Stimulated activated effector memory CD8-positive, alpha-beta T cell treated with anti-CD3 and anti-CD28 coated beads, Interleukin-12 subunit alpha, Interleukin-12 subunit beta, amount 100 ng/mL, for 72 hours (primary cell): ENCODE results near the gene ANAPC2.

ENCODE experiments used
- ATAC-seq: fragments of 150-1000 bp; cut with Tn5 transposase; 2 replicates; pipeline ENCODE4 v1.10.0; 2021
- DNase-seq, 2 donors: peaks; one replicate each; pipeline ENCODE4 v3.0.0; 2021 to 2022; ENCODE audit warnings: low spot score in 2 of 2
- H3K27ac Mint-ChIP-seq: one replicate; pipeline ENCODE4 v1.8.0; 2022; ENCODE audit warnings: mild to moderate bottlenecking, mixed read lengths
- H3K36me3 Mint-ChIP-seq: one replicate; pipeline ENCODE4 v1.8.0; 2022; ENCODE audit warnings: mild to moderate bottlenecking, mixed read lengths
- H3K4me1 Mint-ChIP-seq: one replicate; pipeline ENCODE4 v1.8.0; 2022; ENCODE audit warnings: mixed read lengths
- H3K4me3 Mint-ChIP-seq: one replicate; pipeline ENCODE4 v1.8.0; 2022; ENCODE audit warnings: mild to moderate bottlenecking, mixed read lengths
- H3K9me3 Mint-ChIP-seq: one replicate; pipeline ENCODE4 v1.8.0; 2022; ENCODE audit warnings: mixed read lengths

Gene ANAPC2

GRCh38 chr9:137168904-137169856, 19.2 kb downstream of the ANAPC2 start:
- Mint-ChIP-seq H3K36me3 (no peaks in the 10 kb centered on the region), H3K4me3 (peak overlapping the region; percentile 43), H3K4me1 (no peaks in the 10 kb centered on the region), H3K27ac (no peak overlapping the region), H3K9me3 (no peaks in the 10 kb centered on the region)
- DNase-seq = peak in 1 of 2 donors; percentile 67
- peak; percentile 40 for ATAC-seq

GRCh38 chr9:137168573-137168903, 19.8 kb downstream of the ANAPC2 start:
- DNase-seq = no peak
- no peaks in the 10 kb centered on the region for H3K9me3 Mint-ChIP-seq

GRCh38 chr9:137167747-137168572, 20.4 kb downstream of the ANAPC2 start:
- ATAC-seq (peak; percentile 2), DNase-seq (no peak)
- no peaks in the 10 kb centered on the region for H3K4me1 Mint-ChIP-seq
- H3K36me3 Mint-ChIP-seq = no peaks in the 10 kb centered on the region
- no peaks in the 10 kb centered on the region for H3K9me3 Mint-ChIP-seq
- no peak overlapping the region for H3K27ac Mint-ChIP-seq
- peak overlapping the region; percentile 43 for H3K4me3 Mint-ChIP-seq

More at GRCh38 chr9:137168573-137168903, 19.8 kb downstream of the ANAPC2 start:
- Mint-ChIP-seq H3K4me1 (no peaks in the 10 kb centered on the region), H3K4me3 (peak overlapping the region; percentile 43), H3K27ac (no peak overlapping the region), H3K36me3 (no peaks in the 10 kb centered on the region)
- ATAC-seq = peak; percentile 17

- no peak for ATAC-seq
- no peak overlapping the region for H3K27ac Mint-ChIP-seq
- H3K4me3 Mint-ChIP-seq = no peak overlapping the region
- no peaks in the 10 kb centered on the region for H3K4me1 Mint-ChIP-seq
- no peak for DNase-seq
- no peaks in the 10 kb centered on the region for H3K9me3 Mint-ChIP-seq
- H3K36me3 Mint-ChIP-seq = no peaks in the 10 kb centered on the region
Observed at GRCh38 chr9:137167277-137167746, 21.0 kb downstream of the ANAPC2 start.

- no peaks in the 10 kb centered on the region for H3K4me1 Mint-ChIP-seq
- H3K9me3 Mint-ChIP-seq = no peaks in the 10 kb centered on the region
- no peaks in the 10 kb centered on the region for H3K36me3 Mint-ChIP-seq
- ATAC-seq (no peak), DNase-seq (no peak)
- H3K4me3 Mint-ChIP-seq = no peak overlapping the region
- no peak overlapping the region for H3K27ac Mint-ChIP-seq
Observed at GRCh38 chr9:137166380-137167229, 21.8 kb downstream of the ANAPC2 start.

GRCh38 chr9:137165250-137165836, 23.0 kb downstream of the ANAPC2 start:
- DNase-seq (no peak), ATAC-seq (no peak)
- no peaks in the 10 kb centered on the region for H3K9me3 Mint-ChIP-seq
- no peak overlapping the region for H3K27ac Mint-ChIP-seq
- H3K4me1 Mint-ChIP-seq = no peaks in the 10 kb centered on the region
- no peak overlapping the region for H3K4me3 Mint-ChIP-seq
- H3K36me3 Mint-ChIP-seq = no peaks in the 10 kb centered on the region

GRCh38 chr9:137164370-137165249, 23.8 kb downstream of the ANAPC2 start:
- H3K9me3 Mint-ChIP-seq = no peaks in the 10 kb centered on the region
- no peaks in the 10 kb centered on the region for H3K36me3 Mint-ChIP-seq
- H3K4me1 Mint-ChIP-seq = no peaks in the 10 kb centered on the region
- no peak for DNase-seq
- ATAC-seq = no peak
- no peak overlapping the region for H3K27ac Mint-ChIP-seq
- H3K4me3 Mint-ChIP-seq = no peak overlapping the region

- Mint-ChIP-seq H3K36me3 (no peaks in the 10 kb centered on the region), H3K4me1 (peaks cover 7% of the 10 kb centered on the region), H3K27ac (no peak overlapping the region), H3K9me3 (no peaks in the 10 kb centered on the region), H3K4me3 (peak overlapping the region; percentile 32)
- DNase-seq = no peak
- no peak for ATAC-seq
Observed at GRCh38 chr9:137163805-137164204, 24.6 kb downstream of the ANAPC2 start.

GRCh38 chr9:137163365-137163715, 25.0 kb downstream of the ANAPC2 start:
- DNase-seq = no peak
- Mint-ChIP-seq H3K27ac (no peak overlapping the region), H3K4me3 (peak overlapping the region; percentile 32), H3K36me3 (no peaks in the 10 kb centered on the region), H3K4me1 (peaks cover 11% of the 10 kb centered on the region), H3K9me3 (no peaks in the 10 kb centered on the region)
- no peak for ATAC-seq

- no peaks in the 10 kb centered on the region for H3K9me3 Mint-ChIP-seq
- peaks cover 17% of the 10 kb centered on the region for H3K4me1 Mint-ChIP-seq
- no peak overlapping the region for H3K27ac Mint-ChIP-seq
- ATAC-seq (peak; percentile 29), DNase-seq (no peak)
- peak overlapping the region; percentile 32 for H3K4me3 Mint-ChIP-seq
- H3K36me3 Mint-ChIP-seq = no peaks in the 10 kb centered on the region
Observed at GRCh38 chr9:137162505-137163364, 25.6 kb downstream of the ANAPC2 start.

- H3K9me3 Mint-ChIP-seq = no peaks in the 10 kb centered on the region
- peaks cover 23% of the 10 kb centered on the region for H3K4me1 Mint-ChIP-seq
- no peaks in the 10 kb centered on the region for H3K36me3 Mint-ChIP-seq
- H3K27ac Mint-ChIP-seq = no peak overlapping the region
- ATAC-seq (no peak), DNase-seq (no peak)
- H3K4me3 Mint-ChIP-seq = no peak overlapping the region
Observed at GRCh38 chr9:137161558-137162486, 26.5 kb downstream of the ANAPC2 start.

GRCh38 chr9:137160716-137161557, 27.4 kb downstream of the ANAPC2 start:
- peaks cover 23% of the 10 kb centered on the region for H3K4me1 Mint-ChIP-seq
- H3K27ac Mint-ChIP-seq = no peak overlapping the region
- H3K36me3 Mint-ChIP-seq = no peaks in the 10 kb centered on the region
- H3K9me3 Mint-ChIP-seq = no peaks in the 10 kb centered on the region
- ATAC-seq (no peak), DNase-seq (no peak)
- H3K4me3 Mint-ChIP-seq = no peak overlapping the region
